OCI-M2 (cell line): ENCODE data around the gene PLEKHA5.
"Not testable (repeated sequence)": the region's sequence is repeated elsewhere in the genome, so short reads cannot be mapped to it uniquely, and the experiment has no call there.

ENCODE experiments used
- DNase-seq: peaks from one replicate; lab custom pipeline; 2025; ENCODE audit not compliant: unreplicated experiment; lab: John Stamatoyannopoulos, UW

Gene PLEKHA5, protein sequence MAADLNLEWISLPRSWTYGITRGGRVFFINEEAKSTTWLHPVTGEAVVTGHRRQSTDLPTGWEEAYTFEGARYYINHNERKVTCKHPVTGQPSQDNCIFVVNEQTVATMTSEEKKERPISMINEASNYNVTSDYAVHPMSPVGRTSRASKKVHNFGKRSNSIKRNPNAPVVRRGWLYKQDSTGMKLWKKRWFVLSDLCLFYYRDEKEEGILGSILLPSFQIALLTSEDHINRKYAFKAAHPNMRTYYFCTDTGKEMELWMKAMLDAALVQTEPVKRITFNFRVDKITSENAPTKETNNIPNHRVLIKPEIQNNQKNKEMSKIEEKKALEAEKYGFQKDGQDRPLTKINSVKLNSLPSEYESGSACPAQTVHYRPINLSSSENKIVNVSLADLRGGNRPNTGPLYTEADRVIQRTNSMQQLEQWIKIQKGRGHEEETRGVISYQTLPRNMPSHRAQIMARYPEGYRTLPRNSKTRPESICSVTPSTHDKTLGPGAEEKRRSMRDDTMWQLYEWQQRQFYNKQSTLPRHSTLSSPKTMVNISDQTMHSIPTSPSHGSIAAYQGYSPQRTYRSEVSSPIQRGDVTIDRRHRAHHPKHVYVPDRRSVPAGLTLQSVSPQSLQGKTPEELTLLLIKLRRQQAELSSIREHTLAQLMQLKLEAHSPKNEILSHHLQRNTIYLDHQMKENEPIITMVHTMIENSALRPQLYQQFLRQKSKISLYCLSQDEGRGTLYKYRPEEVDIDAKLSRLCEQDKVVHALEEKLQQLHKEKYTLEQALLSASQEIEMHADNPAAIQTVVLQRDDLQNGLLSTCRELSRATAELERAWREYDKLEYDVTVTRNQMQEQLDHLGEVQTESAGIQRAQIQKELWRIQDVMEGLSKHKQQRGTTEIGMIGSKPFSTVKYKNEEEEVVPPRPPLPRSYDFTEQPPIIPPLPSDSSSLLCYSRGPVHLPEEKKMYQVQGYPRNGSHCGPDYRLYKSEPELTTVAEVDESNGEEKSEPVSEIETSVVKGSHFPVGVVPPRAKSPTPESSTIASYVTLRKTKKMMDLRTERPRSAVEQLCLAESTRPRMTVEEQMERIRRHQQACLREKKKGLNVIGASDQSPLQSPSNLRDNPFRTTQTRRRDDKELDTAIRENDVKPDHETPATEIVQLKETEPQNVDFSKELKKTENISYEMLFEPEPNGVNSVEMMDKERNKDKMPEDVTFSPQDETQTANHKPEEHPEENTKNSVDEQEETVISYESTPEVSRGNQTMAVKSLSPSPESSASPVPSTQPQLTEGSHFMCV

DNA sequence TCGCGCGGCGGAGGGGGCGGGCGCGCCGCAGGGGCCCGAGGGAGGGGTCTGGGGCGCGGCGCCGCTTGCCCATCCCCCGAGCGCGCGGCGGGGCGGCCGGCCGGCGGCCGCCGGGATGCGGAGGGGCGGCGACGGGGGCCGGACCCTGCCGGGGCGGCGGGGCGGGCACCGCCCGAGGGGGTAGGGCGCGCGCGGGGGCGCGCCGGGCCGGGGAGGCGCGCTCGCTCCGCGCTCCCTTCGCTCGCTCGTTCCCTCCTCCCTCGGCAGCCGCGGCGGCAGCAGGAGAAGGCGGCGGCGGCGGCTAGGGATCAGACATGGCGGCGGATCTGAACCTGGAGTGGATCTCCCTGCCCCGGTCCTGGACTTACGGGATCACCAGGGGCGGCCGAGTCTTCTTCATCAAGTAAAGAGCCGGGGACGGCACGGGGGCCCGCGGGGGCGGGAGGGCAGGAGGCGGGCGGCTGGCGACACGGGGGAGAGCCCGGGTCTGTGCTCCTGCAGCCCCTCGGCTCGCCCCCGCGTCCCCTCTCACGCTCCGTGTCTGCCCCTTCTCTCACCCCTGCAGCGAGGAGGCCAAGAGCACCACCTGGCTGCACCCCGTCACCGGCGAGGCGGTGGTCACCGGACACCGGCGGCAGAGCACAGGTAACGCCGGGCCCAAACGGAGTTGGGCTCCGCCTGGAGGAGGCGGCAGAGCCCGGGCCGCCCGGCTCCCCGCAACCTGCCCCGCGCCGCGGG lies at the start of gene PLEKHA5:
PLEKHA5 (plus strand) TSS at position 248 of the 738 bp plus-strand sequence; CDS start at position 315, 67 bp downstream.
- DNase-seq = no peak

GRCh38 chr12:19080918-19081317 lies 48.6 kb upstream of the PLEKHA5 start:
- DNase-seq = no peak

- DNase-seq = no peak
Observed at GRCh38 chr12:19082365-19082911, 47.1 kb upstream of the PLEKHA5 start.

GRCh38 chr12:19084547-19084946 lies 45.0 kb upstream of the PLEKHA5 start:
- no peak for DNase-seq

DNA sequence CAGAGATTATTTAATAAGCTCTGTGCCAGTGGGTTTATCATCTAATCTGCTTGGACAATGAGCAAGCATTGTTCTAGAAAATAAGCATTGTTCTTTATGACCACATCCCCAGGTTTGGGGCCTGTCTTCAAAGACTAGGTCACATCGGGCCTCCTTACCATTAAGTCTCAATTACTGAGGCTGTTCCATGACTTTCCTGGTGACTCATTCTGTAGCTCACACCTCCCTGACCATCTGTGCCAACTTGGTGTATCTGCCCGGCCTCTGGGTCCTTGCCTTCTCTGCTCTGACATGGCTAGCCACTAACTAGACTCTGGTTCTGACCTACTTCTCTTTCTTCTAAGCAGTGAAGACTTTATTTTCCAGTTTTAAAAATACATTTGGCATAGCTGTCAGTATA lies 44.4 kb upstream of the PLEKHA5 start:
- no peak for DNase-seq

DNA sequence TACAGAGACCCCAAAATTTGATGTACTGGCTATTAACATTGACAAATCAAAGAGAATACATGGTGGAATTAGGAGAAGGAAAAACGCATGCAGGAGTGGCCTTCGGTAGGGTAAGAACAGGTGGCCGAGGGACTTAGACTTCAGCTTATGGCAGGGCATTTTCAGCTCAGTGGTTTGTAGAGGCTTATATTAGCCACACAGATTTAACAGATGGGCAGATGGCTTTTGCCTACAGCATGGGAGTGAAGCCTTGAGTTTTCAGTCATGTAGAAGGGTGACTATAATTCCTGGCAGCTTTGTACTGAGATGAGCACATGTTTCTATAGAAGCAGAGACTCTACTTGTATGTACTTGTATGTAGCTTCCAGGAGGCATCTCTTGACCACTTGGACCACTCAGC lies 40.9 kb upstream of the PLEKHA5 start:
- no peak for DNase-seq

GRCh38 chr12:19092482-19092881 lies 37.1 kb upstream of the PLEKHA5 start:
- DNase-seq = not testable (repeated sequence)

DNA sequence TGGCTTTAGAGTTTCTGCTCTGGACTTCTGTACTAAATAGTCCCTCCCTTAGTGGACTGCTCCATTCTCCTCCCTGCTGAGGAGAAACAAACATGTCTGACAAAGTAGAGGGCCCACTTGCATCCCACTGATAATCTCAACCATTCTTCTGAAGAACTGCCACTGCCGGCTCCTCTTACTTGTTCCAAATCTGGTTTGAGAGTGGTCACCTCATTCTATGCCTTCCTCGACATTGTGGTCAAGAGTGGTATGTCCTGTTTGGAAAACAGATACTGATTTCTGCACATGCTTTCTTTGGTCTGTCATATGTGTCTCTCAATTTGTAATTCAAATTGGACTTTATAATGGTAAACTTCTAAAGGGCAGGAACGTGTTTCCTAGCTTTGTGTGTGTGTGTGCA lies 36.3 kb upstream of the PLEKHA5 start:
- DNase-seq = no peak

- DNase-seq = no peak
Observed at GRCh38 chr12:19095331-19095730, 34.2 kb upstream of the PLEKHA5 start.

DNA sequence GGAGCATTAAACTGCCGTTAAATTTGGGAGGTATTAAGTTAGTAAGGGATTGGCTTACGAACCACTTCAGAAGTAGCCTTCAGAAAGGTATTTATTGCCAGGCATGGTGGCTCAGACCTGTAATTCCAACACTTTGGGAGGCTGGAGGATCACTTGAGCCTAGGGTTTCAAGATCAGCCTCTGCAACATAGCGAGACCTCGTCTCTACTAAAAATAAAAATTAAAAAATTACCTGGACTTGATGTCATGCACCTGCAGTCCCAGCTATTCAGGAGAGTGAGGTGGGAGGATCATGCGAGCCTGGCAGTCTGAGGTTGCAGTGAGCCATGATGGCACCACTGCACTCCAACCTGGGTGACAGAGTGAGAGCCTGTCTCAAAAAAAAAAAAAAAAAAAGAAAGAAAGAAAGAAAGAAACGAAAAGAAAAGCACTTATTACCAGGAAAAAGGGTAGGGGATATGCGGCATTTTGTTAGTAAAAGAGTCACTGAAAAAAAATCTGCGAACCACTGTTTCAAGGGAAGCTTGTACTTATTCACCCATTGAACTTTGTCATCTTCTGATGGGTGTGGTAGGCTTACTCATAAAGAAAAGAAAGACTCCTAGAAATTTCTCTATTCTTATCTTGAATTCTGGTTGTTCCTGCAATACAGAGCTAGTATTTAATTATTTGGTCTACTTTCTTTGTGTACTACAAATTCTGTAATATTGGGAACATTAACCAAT lies 33.6 kb upstream of the PLEKHA5 start:
- no peak for DNase-seq

DNA sequence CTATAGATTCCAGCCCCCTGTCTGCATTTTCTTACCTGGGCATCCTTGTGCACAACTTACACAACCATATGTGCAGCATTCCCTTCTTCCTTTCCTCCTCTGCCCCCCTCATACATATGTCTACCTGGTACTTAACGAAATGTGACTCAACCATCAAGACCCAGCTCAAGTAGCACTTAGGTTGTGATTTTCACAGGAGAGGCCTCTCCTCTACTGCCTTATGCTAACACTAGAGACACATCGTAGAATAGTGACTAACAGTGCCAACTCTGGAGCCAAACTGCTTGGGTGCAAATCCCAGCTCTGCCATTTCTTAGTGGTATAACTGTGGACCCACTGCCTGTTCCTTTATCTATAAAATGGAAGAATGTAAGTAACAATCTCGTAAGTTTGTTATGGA lies 24.1 kb upstream of the PLEKHA5 start:
- no peak for DNase-seq

DNA sequence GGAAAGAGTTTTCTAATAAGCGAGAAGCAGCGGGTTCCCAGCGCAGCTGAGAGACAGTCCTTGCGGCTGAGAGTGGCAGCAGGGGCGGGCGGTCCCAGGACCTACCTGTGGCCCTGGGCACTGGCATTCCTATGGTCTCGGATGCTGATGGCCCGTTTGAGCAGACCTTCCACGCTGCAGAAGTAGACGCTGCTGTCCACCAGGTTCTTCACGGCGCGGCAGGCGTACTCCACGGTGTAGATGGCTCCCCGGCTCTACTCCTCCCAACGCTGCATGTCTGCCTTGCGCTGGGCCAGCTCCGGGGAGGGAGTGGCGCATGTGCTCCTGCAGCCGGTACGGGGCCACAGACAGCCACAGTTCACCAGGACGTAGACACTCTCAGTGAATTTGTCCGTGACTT lies 21.8 kb upstream of the PLEKHA5 start:
- DNase-seq = no peak

DNA sequence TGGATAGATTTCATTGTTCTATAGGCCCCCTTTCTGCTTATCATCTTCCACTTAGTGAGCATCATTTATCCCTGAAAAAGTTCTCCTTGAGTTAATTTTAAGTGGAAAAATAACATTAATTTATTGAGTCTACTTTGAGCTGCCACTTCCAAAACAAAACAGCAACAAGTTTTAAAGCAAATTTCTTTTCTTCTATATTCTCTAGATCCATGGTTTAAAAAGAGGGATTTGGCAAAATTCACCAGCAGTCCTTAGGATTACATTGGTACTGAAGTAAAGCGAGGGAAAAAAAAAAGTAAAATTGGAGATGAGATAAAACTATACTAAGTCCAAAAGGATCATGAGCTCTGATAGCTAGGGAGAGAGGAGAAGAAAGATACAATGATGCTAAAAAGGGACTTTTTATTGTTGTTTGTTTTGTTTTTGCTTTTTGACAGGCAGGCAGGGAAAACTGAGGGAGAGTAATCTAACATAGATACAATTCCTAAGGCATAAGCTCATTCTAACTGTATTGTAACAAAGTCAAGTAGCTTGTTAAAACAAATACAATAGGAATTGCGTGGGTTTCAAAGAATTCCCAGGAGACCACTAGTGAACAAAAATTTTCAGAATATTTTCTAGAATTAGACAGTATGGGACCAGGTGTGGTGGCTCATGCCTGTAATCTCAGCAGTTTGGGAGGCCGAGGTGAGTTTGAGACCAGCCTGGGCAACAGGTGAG lies 19.2 kb upstream of the PLEKHA5 start:
- DNase-seq = no peak

- no peak for DNase-seq
Observed at GRCh38 chr12:19113464-19113863, 16.1 kb upstream of the PLEKHA5 start.

DNA sequence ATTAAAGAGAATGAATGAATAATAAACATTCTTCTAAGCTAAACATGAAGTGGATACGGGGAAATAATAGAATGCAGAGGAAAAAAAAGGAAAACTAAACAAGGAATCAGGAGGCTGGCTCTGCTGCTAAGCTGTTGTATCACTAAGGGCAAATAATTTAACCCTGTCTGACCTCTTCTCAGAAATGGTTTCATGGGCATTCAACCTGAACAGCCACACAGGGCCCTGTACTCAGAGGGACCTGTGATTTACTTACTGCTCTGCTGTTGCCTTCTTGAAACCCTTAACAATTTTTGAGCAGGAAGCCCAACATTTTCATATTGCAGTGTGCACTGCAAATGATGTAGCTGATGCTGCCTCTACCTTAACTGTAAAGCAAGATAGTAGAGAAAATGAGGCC lies 14.2 kb upstream of the PLEKHA5 start:
- no peak for DNase-seq

- no peak for DNase-seq
Observed at GRCh38 chr12:19119440-19119839, 10.1 kb upstream of the PLEKHA5 start.

GRCh38 chr12:19120795-19121194 lies 8.7 kb upstream of the PLEKHA5 start:
- no peak for DNase-seq

- no peak for DNase-seq
Observed at GRCh38 chr12:19121449-19122018, 8.0 kb upstream of the PLEKHA5 start.

DNA sequence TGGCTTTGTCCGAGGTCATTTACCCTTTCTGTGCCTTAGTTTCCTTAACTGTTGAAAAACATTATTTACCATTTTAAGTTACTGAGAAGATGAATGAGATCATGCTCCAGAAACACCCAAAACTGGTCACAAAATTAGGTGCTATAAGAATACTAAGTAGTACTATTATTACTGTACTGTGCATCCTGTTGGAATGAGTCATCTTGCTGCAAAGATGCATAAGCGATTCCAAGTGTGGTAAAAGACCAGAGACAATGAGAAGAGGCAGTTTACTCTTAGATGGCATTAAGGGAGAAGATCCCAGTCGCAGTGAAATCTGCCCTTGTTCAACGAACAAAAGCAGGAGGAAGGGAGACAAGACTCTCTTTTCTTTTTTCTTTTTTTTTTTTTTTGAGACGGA lies 4.2 kb upstream of the PLEKHA5 start:
- no peak for DNase-seq
